CD4-positive, alpha-beta T cell treated with Interleukin-17A for 1 hour (primary cell): Measurements from ENCODE around the gene SLC4A2.

Source experiments
- DNase-seq: peaks from one replicate; pipeline ENCODE4 v3.0.0-alpha.2; 2020

Gene SLC4A2

GRCh38 chr7:151117565-151117964 lies 58.2 kb downstream of the SLC4A2 start:
- peak; percentile 59 for DNase-seq

- DNase-seq, result no peak
These were observed 59.0 kb downstream of the SLC4A2 start for GRCh38 chr7:151118108-151119054.

GRCh38 chr7:151119055-151119415 lies 59.6 kb downstream of the SLC4A2 start:
- no peak for DNase-seq

GRCh38 chr7:151119902-151120301 lies 60.5 kb downstream of the SLC4A2 start:
- DNase-seq, result no peak

- no peak for DNase-seq
These were observed 61.5 kb downstream of the SLC4A2 start for GRCh38 chr7:151120896-151121295.

GRCh38 chr7:151121380-151122170 lies 62.2 kb downstream of the SLC4A2 start:
- DNase-seq, result no peak

- no peak for DNase-seq
These were observed 62.9 kb downstream of the SLC4A2 start for GRCh38 chr7:151122276-151122675.

GRCh38 chr7:151122796-151123157 lies 63.4 kb downstream of the SLC4A2 start:
- no peak for DNase-seq

- no peak for DNase-seq
These were observed 63.9 kb downstream of the SLC4A2 start for GRCh38 chr7:151123158-151123821.

- DNase-seq, result peak; percentile 85
These were observed 64.6 kb downstream of the SLC4A2 start for GRCh38 chr7:151123822-151124464.

- no peak for DNase-seq
These were observed 65.1 kb downstream of the SLC4A2 start for GRCh38 chr7:151124481-151124880.

- DNase-seq, result no peak
These were observed 65.6 kb downstream of the SLC4A2 start for GRCh38 chr7:151124899-151125399.

- no peak for DNase-seq
These were observed 66.1 kb downstream of the SLC4A2 start for GRCh38 chr7:151125470-151125845.

GRCh38 chr7:151125846-151126481 lies 66.6 kb downstream of the SLC4A2 start:
- no peak for DNase-seq
